HG02759 (cell line): ENCODE data around the gene SLC29A1.
"Not testable (repeated sequence)": the region's sequence is repeated elsewhere in the genome, so short reads cannot be mapped to it uniquely, and the experiment has no call there.

Experiments used
- ATAC-seq: cut with Tn5 transposase; IDR thresholded peaks from one replicate; pipeline ENCODE4 v1.9.1; 2021; ENCODE audit warnings: mild to moderate bottlenecking, moderate library complexity; ENCODE audit not compliant: unreplicated experiment

The SLC29A1 gene

DNA sequence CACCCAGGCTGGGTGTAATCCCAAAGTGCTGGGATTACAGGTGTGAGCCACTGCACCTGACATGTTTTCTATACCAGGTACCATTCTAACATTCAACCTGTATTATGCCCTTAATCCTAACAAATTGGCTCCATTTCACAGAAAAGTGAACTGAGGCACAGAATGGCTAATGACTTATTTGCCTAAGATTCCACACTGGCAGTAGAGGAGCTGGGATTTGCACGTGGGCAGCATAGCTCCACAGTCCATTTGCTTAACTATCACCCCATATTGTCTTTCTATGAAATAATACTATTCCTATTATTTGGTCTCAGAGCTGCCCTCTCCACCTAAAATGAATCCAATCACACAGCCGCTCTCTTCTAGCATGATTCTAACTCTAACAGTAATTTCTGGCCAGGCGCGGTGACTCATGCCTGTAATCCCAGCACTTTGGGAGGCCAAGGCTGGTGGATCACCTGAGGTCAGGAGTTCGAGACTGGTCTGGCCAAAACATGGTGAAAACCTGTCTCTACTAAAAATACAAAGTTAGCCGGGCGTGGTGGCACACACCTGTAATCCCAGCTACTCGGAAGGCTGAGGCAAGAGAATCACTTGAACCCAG, 30.0 kb upstream of the SLC29A1 start:
- ATAC-seq = no peak

DNA sequence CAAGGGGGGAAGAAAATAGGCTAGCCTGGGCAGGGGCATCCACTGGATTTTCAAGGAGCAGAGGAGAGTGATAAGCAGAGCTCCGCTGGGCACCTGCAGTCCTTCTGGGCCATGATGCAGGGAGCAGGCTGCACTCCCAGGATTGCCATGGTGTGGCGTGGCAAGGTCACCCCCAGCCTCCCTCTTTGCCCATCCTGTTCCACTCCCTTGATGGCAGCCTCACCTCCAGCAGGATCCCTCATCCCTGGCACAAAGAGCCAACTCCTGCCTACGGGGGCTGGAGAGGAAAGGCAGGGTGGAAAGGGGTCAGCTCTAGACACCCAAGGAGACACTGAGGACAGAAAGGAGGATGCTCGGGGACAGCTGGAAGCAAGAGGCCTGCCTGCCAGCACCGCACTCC, 29.1 kb upstream of the SLC29A1 start:
- ATAC-seq = no peak

DNA sequence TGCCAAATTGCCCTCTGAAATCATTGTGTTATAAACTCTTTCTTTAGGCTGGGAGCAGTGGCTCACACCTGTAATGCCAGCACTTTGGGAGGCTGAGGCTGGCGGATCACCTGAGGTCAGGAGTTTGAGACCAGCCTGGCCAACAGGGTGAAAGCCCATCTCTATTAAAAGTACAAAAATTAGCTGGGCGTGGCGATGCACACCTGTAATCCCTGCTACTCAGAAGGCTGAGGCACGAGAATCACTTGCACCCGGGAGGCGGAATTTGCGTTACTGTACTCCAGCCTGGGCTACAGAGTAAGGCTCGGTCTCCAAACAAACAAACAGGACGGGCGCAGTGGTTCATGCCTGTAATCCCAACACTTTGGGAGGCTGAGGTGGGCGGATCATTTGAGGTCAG, 27.0 kb upstream of the SLC29A1 start:
- ATAC-seq = not testable (repeated sequence)

DNA sequence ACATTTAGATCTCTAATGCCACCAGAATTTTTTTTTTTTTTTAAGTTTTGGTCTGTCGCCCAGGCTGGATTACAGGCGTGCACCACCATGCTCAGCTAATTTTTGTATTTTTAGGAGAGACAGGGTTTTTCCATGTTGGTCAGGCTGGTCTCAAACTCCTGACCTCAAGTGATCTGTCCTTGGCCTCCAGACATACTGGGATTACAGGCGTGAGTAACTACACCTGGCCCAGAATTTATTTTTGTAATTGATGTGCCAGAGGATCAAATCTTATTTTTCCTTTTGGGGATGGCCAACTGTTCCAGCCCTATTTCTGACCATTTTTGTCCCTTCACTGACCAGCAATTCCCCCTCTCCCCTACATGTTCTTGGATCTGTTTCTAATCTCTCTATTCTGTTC, 24.7 kb upstream of the SLC29A1 start:
- ATAC-seq = no peak

DNA sequence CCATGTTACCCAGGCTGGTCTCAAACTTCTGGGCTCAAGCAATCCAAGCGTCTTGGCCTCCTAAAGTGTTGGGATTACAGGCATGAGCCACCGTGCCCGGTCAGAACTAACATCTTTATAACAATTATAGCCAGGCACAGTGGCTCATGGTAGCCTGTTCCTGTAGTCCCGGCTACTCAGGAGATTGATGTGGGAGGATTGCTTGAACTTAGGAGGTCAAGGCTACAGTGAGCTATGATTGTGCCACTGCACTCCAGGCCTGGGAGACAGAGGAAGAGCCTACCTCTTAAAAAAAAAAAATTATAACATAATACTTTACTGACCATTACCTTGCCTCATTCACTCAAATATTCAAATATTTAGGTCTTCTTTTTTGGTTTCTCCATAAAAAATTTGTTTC, 23.5 kb upstream of the SLC29A1 start:
- no peak for ATAC-seq

DNA sequence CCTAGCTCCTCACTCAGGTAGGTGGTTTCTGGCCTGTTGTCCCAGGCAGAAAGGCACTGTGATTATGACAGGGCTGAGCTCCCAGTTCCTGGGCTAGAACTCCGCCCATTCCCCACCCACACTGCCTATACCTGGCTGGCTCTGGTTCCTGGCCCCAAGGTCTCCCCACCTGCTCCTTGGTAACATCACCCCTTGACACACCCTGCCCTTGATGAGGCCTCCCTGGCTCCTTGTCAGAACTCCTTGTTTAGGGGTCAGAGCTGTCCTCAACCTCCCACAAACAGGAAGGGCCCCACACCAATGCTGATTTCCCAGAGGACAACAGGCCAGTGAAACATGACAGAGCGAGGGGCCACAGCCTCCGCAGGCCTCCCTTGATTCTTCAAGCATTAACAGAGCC, 22.2 kb upstream of the SLC29A1 start:
- no peak for ATAC-seq

DNA sequence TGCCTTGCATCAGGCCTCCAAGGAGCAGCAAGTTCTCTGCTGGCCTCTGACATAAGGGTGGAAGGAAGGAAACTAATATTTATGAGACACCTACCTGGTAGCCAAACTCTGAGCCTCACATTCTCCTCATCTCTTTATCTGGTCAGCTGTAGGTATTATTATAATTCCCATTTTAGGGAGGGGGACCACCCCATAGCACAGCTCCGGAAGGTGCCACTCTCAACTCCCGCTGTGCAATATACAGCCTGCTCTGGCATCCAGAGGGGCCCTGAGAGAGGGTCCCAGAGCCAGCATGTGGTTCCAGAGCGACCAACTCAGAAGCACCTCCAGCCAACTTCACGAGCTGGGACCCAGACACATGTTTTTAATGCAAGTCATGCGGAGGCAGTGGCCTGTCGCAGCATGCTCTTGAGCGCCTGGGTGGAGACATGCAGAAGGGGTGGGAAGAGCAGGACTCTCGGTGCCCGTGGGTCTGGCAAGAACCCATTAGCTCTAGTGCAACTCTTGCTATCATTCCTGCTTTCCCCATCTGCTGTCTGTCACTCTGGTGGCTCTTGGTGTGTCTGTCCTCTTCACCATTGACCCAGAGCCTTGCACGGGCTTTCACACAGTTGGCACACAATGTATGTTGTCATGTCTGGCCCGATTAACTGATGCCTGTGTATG, 21.6 kb upstream of the SLC29A1 start:
- ATAC-seq = no peak

DNA sequence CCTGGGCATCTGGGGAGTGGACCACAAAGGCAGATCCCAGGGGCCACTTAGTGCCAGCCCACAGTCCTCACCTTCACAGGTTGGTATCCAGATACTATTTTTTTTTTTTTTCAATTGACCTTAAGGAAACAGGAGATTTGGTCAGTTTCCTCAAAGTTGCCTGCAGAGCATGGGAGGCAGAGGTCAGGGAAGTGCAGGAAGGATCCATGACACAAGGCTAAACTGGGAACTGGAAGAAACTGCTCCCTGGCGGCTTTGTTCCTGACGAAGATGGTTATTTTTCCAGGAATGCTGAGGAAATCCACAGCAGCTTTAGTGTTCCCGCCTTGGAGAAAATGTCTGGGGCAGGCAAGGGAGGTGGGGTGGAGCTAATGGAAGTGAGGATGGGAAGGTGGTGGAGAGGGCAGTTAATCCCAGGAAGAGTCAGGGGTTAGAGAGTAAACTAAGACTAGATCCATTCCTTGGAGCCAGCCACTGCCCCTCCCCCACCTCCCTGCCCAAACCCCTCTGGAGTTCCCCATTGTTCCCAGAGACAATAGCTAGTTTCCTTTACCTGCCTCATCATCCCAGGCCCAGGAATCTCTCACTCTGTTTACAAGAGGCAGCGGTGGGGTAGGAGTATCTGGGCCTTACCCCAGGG, 20.9 kb upstream of the SLC29A1 start:
- ATAC-seq = no peak

DNA sequence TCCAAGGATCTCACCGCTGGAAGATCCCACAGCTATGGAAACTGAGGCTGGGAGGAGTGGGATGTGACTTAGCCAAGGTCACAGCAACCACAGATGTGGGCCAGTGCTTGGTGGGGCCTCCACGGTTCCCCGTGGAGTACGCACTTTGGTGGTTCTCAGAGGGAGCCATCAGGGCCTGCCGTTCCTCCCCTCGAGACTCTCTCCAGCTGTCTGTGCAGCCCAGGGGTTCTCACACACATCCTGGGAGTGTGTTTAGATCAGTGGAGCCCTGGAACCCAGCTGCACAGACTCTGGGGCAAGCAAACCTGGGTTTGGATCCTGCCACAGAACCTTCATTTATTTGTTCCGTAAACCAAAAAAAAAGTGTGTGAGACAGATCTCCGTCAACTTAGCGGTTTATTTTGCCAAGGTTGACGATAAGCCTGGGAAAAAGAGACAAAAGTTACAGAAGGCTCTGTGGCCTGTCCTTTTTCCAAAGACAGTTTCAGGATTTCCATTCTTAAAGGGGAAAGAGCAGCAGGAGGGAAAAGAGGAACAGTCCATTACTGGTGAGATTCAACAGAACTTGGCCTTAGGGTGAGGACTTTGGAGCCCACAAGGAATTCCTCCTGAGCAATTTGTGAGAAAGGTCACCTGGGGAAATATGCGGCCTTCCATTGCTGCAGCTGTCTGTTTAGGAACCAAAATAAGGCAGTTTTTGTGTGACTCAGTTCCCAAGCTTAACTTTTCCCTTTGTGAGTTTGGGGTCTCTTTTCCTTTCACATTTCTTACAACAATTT, 20.2 kb upstream of the SLC29A1 start:
- ATAC-seq = no peak

DNA sequence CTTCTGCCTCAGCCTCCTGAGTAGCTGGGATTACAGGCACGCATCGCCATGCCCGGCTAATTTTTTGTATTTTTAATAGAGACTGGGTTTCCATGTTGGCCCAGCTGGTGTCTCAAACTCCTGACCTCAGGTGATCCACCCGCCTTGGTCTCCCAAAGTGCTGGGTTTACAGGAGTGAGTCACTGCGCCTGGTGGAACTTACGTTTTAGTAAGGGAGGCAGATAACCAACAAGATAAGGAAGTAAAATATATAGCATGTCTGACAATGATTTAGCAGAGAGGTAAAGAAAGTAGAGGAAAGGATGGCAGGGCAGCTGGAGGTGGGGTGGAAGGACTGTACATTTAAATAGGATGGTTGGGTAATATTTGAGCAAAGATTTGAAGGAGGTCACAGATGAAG, 19.4 kb upstream of the SLC29A1 start:
- ATAC-seq = no peak

DNA sequence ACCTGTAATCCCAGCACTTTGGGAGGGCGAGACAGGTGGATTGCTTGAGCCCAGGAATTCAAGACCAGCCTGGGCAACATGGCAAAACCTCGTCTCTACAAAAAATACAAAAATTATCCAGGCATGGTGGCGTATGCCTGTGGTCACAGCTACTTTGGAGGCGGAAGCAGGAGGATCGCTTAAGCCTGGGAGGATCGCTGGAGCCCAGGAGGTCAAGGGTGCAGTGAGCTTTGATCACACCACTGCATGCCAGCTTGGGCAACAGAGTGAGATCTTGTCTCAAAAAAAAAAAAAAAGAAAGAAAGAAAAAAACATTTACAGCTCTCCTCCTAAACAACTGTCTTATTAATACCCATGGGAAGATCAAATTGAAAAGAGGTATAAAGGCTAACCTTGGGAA, 15.4 kb upstream of the SLC29A1 start:
- no peak for ATAC-seq

DNA sequence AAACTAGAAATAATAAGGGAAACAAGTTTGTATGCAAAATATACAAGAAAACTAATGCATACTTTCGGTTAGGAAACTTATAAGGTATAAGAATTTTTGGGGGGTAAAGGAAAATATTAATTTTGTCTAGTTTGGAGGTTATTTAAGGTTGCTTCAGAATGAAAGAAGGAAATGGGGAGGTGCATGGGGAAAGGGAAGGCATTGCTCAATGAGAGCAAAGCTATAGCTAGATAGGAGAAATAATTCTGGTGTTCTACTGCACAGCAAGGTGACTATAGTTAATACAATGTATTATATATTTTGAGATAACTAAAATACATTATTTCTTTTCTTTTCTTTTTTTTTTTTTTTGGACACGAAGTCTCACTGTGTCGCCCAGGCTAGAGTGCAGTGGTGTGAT, 12.1 kb upstream of the SLC29A1 start:
- ATAC-seq = no peak

DNA sequence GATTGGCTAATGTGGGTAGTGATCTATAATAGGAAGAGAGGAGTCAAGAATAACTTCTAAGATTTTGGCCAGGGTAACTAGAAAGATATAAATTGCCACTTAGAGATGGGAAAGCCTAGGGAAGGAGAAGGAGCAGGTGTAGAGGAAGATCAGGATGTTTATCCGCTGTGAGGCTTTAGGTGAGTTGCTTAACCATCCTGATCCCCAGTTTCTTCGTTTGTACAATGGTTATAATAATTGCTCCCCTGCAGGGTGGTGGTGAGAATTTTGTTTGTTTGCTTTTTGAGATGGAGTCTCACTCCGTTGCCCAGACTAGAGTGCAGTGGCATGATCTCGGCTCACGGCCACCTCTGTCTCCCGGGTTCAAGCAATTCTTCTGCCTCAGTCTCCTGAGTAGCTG, 9.1 kb upstream of the SLC29A1 start:
- no peak for ATAC-seq

DNA sequence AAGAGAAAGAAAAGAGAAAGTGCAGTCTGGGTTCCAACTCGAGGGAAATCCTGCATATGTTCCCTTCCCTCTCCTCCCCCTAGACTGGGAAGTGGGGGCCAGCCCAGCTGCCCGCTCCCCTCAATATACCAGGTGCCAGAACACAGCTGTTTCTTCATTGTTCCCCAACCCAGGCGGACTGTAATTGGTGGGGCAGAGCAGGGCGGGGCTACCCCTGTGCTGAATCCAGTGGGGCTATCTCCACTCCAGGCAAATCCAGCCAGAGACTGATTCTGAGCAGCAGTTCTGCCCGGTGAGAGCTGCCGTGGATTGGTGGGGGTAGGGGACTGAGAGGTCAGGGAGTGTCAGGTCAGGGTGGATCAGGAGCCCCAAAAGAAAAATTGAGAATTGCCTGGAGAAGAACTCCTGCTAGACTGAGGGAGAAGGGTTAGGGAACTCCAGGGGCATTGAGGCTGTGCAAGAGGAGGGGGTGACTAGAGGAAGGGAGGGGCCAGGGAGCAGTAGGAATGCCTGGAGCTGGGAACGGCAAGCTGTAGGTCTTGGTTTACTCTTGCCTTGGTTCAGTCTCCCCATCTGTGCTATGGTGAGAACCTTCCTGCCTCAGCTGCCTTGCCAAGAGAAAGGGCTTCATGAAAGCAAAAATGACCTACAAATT, 6.6 kb upstream of the SLC29A1 start, which contains the start of gene MYMX:
Gene MYMX, plus strand, starts transcription at position 250 of the 655 bp plus-strand sequence. CDS start 546 bp downstream, outside the sequence.
- ATAC-seq = no peak

DNA sequence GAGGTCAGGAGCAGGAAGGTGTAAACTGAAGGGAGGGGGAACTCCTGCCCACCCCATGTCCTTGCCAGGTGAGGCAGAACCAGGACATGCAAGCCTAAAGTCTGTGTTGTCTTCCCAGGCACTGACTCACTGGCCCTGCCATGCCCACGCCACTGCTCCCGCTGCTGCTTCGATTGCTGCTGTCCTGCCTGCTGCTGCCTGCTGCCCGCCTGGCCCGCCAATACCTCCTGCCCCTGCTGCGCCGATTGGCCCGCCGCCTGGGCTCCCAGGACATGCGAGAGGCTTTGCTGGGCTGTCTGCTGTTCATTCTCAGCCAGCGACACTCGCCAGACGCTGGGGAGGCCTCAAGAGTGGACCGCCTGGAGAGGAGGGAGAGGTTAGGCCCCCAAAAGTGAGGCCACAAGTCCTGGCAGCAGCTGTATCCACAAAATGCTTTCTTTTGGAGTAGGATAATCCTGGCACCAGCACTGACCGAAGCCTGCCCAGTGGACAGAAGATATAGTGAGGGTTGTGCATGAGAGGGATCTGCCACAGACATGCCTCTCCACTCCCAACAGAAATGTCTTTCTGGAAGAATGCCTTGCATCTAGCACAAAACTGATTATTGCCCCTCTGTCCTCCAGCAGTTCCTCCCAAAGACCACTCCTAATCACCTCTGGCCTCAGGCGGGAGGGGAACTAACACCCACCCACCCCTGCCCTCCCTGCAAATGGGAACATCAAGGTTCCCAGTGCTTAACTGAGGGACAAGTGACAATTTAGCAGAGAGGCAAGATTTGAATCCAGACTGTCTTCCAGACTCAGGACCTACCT, 5.9 kb upstream of the SLC29A1 start:
- ATAC-seq = no peak

DNA sequence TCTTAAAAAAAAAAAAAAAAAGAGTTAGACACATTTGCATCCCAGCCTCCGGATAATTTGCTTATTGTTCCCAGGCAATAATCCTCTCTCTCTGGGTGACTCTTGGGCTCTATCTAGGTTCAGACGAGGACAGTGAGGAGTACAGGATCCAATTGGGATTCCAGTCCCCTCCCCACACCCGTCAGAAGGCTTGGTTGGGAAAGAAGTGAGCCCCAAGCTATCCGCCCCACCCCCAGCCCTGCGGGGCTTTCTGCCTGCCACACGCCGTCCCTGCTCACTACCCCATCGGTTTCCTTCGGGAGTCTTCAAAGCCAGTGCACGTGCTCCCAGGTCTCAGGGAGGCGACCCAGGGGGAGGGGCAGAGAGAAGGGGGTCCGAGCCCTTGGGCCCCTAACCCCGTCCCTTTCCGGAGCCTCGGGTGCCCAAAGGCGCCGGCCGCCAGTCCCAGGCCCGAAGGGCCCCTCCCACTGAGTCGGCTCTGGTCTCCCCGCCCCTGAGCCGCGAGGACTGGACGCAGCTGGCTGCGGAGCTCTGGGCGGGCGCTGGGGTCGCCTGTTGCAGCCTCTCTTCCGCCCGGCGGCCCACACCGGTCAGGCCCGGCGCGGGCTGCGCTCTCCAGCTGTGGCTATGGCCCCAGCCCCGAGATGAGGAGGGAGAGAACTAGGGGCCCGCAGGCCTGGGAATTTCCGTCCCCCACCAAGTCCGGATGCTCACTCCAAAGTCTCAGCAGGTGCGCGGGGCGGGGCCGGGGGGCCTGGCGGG, 4.2 kb upstream of the SLC29A1 start:
- peak; percentile 65 for ATAC-seq

DNA sequence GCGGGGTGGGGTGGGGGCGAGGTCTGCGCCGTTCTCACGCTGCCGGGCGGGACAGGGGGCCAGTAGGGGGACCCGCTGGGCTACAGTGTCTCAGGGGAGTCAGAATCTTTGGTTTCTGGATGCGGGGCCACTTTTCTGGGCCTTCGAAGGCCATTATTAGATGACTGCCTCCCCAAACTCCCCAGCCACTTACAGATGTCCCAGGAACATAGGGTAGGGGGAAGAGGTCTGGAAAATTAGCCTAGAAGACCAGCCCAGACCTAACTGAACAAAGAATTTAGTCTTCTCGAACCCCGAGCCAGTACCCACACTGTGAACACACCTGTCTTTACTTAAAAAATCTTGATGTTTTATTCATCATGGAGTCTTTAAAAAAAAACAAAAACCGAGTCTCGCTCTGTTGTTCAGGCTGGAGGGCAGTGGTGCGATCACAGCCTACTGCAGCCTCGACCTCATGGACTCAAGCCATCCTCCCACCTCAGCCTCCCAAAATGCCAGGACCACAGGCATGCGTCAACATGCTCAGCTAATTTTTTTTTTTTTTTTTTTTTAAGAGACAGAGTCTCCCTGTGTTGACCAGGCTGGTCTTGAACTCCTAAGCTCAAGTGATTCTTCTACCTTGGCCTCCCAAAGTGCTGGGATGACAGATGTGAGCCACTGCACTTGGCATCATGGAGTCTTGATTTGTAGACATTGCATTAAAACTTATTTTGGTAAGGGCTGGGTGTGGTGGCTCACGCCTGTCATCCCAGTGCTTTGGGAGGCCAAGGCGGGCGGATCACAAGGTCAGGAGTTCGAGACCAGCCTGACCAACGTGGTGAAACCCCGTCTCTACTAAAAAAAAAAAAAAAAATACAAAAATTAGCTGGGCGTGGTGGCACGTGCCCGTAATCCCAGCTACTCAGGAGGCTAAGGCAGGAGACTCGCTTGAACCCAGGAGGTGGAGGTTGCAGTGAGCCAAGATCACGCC, 3.3 kb upstream of the SLC29A1 start:
- no peak for ATAC-seq

DNA sequence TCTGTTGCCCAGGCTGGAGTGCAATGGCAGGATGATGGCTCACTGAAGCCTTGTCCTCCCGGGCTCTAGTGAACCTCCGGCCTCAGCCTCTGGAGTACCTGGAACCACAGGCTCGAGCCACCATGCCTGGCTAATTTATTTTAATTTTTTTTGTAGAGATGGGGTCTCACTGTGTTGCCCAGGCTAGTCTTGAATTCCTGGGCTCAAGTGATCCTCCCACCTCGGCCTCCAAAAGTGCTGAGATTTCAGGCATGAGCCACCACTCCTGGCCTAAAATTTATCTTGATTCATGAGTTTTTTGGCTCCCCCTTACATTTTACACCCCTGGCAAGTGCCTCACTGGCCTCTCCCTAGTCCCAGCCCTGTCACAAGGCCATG, 2.5 kb upstream of the SLC29A1 start:
- no peak for ATAC-seq
